Measurements from ENCODE around the gene C2orf42.
"Not testable (repeated sequence)": the region's sequence is repeated elsewhere in the genome, so short reads cannot be mapped to it uniquely, and the experiment has no call there.

The C2orf42 gene

DNA sequence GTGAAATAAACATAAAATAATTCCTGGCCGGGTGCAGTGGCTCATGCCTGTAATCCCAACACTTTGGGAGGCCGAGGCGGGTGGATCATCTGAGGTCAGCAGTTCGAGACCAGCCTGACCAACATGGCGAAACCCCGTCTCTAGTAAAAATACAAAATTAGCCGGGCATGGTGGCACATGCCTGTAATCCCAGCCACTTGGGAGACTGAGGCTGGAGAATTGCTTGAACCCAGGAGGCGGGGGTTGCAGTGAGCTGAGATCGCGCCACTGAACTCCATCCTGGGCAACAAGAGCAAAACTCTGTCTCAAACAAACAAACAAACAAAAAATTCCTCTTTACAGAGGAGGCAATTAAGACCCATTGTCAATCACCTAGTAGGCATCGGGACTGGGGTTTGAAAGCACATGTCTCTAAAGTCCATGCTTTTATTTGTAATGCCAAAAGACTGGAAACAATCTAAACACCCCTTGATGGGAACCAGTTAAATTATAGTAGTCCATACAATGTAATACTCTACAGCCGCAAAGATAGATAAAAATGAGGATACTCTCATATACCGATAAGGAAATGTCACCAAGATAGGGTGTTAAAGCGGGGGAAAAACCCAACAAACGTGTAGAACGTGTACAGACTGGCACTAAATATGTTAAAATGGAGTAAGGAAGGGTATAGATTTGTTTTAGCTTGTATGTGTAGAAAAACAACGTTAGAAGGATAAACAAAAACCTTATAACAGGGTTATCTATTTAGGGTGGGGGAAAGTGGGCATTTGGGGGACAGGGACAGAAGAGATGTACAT lies 59.3 kb downstream of the C2orf42 start:
- not testable (repeated sequence) for DNase-seq (ENCODE audit: low spot score)

DNA sequence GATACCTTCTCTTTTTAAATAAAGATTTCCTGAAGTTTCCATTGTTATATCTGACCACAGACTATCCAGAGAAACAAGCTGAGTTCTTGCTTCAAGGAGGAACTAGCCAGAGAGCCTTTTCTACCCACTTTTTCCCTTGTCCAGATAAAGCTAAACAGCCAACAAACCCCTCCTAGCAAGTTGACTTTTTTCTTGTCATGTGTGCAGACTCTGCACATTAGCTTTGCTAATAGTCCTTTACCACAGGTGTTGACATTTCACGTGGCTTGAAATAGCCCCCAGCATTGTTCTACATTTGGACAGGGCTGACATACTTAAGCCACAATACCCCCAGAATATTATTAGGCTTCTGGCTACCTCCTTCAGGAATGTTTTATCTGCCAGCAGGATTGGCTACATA lies 62.8 kb downstream of the C2orf42 start:
- DNase-seq (ENCODE audit: low spot score), result no peak

DNA sequence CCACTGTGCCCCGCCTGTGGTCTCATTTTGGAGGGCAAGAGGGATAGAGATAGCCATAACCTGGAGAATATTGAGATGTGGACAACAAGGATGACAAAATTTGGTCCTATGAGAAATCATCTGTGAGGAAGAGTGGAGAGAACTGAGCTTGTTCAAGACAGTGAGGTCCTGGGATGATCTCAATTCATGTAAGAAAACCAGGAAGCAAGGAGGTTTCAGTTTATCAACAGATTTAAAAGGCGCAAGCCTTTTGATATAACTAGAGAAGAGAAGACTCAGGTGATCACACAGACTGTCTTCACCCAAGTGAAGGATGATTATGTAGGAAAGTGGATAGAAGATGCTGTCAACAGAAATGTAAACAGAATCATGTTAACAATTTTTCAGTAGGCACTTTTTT lies 64.4 kb downstream of the C2orf42 start:
- DNase-seq (ENCODE audit: low spot score), result no peak

DNA sequence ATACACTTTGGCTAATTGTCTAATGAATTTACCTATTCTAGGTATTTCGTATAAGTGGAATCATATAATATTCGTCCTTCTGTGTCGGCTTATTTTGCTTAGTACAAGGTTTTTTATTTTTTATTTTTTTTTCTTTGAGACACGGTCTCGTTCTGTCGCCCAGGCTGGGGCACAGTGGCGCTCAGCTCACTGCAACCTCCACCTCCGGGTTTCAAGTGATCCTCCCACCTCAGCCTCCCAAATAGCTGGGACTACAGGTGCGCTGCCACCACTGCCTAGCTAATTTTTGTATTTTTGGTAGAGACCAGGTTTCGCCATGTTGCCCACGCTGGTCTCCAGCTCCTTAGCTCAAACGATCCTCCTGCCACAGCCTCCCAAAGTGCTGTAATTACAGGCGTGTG lies 65.3 kb downstream of the C2orf42 start:
- DNase-seq (ENCODE audit: low spot score), result no peak

DNA sequence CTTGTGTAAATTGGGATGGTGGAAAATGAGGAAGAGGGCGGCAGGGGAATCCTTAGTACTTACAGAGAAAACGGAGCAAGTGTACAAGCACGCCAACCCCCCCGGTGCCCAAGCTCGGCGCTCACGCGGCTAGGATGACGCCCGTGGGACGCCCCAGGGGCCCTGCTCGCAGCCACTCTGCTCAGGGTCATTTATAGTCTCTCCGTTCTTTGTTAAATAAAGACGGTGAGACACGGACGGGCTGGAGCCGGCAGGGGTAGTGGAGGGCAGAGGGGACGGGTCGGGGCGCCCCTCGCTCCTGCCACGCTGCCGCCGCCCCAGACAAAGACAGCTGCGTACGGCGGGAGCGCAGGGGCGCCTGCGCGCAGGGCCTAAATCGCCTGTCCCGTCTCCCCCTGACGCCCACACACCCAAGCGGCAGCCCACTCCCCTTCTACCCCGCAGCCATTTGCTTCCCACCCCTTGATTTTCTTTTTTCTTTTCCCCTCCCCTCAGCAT lies 65.8 kb downstream of the C2orf42 start:
- peak; percentile 55 for DNase-seq (ENCODE audit: low spot score)

DNA sequence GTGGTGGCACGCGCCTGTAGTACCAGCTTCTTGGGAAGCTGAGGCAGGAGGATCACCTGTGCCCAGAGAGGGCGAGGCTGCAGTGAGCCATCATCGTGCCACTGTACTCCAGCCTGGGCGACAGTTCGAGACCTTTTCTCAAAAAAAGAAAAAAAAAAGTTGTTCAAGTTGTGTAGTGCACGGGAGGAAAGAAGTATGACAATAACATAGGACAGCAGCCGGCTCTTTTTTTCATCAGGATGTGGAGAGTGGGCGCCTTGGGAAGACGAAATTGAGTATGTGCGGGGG lies 67.0 kb downstream of the C2orf42 start:
- no peak for DNase-seq (ENCODE audit: low spot score)

DNA sequence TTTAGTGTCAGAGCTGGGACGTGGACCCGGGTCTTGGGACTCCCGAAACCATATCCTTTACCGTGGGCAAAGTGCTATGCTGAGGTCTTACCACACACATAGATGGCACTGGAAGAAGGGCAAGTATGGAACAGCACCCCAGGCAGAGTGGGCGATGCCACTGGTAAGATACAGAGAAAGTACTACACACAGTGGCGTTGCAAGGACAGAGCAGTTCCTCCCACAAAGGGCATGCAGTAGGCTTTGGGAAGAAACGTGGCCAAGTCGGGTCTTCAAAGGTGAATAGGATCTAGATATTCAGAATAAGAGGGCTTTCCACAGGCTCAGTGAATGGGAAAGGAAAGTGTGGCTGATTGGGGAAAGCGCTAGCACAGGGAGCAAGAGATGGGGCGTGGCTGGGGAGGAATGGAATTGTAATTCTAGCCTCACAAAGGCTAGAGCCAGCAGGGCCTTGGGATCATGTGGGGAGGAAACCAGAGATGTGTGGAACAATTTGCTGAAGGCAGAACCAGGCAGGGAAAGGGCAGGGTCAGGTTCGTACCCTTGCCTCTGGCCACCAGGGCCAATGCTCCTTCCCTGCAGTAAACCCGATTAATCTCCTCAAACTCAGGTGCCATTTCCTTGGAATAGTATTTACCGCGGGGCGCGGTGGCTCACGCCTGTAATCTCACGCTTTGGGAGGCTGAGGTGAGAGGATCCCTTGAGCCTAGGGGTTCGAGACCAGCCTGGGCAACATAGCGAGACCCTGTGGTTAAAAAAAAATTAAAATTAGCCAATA lies 67.6 kb downstream of the C2orf42 start:
- DNase-seq (ENCODE audit: low spot score), result no peak

DNA sequence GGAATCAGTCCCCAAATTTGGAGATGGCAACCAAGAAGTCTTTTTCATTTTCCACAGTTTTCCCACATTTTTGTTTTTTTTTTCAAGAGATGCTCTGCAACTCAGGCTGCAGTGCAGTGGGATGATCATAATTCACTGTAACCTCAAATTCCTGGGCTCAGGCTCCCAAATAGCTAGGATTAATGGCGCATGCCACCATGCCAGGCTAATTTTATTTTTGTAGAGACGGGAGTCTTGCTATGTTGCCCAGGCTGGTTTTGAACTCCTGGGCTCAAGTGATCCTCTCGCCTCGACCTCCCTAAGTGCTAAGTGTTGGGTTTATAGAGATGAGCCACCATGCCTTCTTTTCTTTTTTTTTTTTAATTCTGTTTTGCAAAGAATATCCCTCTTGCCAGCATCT lies 68.3 kb downstream of the C2orf42 start:
- DNase-seq (ENCODE audit: low spot score), result no peak

DNA sequence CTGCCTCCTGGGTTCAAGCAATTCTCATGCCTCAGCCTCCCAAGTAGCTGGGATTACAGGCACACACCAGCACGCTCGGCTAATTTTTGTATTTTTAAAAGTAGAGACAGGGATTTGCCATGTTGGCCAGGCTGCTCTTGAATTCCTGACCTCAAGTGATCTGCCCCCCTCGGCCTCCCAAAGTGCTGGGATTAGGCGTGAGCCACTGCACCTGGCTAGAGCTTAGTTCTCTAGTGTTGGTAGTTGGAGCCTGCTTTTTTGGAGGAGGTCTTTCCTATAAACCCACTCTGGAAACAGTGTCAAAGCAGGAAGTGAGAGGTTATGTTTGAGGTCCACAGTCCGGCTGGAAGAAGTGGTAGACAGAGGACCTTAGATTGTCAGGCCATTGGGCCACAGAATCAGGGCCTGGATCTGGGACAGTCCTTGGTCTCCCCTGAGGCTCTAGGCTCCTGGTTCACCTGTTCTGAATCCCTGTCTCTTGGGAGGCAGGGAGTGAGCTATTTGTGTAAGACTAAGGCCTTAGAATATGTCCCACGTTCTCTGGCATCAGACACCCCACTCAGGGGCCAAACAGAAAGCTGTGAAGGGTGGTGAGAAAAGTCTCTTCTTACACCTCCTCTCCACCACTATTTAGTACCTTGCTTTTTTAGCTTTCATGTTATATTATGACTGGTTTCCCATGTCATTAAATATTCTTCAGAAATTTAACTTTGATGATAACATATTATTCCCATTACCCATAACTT lies 69.0 kb downstream of the C2orf42 start:
- DNase-seq (ENCODE audit: low spot score), result no peak

DNA sequence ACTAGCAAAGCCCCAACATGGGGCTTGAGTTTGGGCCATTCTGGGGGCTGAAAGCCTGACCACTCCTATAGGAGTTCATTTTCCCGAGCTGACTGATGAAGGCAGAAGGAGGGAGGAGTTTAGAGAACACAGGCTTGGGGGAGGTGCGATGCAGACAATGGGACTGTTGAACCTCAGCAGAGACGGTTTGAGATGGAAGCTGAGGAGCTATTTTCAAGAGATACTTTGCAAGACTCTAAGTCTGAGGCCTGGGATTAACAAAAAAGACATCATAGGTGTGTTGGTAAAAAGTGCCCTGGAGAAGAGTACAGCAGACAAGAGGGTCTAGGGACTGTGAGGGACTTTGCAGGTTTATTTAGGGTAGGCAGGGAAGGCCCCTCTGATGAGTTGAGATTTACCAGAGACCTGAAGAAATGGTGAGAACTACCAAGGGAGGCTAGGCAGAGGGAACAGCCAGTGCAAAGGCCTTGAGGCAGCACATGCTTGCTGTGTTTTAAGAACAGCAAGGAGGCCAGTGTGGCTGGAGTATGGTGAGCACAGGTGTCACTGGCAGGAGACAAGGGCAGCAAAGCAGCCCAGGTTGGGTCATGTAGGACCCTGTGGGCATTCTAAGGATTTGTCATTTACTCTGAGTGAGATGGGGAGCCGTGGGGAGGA lies 71.9 kb downstream of the C2orf42 start:
- DNase-seq (ENCODE audit: low spot score), result no peak

DNA sequence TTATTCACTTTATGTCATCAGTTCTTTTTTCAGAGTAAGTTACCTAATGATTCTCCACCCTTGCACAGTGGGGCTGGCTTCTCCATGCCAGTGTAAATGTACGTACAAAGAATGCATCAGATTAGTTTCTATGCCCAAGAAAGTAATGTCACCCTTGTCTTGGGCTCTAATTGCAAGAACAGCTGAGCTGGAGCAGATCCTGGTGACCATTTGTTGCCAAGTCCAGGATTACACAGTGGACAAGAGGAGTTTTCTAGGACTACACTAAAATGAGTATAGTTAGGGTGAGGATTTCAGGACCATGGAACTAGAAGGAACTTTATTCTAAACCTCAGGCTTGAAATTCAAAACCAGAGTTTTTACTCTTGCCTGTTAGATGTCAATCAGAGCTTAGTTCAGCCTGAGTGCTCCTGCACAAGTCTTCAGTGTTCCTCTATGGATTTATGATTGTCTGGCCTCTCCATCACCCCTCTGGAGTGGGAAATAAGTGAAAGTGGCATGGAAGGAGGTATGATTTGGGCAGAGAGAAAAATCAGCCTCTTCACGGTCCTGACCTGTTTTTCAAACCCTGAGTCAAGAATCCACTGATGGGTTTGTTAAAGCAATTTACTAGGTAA lies 73.8 kb downstream of the C2orf42 start:
- DNase-seq (ENCODE audit: low spot score), result no peak

DNA sequence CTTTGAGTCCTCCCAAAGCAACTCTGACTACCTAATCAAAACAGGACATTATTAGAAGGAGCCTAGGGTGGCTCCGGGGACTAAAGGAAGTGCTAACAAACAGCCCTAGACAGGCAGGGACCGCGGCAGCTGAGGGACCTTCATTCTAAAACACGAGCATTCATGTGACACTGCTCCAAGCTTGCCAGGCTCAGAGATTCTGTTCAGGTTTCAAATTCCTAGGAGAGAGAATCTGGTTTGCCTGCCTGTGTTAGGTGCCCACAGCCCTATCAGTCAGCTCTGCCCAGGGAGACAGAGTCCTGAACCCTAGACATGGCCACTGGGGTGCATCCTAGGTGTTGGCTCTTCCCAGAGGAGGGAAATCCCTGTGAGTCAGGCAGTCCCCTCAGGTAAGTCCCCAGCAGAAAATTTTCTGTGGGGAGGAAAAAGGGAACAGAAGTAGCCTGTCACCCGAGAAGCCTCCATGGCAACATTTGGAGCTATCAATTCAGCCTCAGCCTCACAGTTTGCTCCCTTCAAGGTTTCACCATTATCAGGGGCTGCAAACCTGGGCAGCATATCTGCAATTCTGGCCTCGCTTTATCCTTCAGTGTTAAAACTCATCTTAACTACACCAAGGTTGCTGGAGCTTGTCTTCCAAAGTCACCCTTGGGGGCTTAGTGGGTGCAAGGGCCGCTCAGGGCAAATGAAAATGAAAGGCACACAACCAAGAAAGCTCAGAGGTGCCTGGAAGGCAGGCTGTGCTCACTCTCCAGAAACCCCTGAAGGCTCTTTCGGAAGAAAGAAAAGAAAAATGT lies 75.0 kb downstream of the C2orf42 start:
- no peak for DNase-seq (ENCODE audit: low spot score)

DNA sequence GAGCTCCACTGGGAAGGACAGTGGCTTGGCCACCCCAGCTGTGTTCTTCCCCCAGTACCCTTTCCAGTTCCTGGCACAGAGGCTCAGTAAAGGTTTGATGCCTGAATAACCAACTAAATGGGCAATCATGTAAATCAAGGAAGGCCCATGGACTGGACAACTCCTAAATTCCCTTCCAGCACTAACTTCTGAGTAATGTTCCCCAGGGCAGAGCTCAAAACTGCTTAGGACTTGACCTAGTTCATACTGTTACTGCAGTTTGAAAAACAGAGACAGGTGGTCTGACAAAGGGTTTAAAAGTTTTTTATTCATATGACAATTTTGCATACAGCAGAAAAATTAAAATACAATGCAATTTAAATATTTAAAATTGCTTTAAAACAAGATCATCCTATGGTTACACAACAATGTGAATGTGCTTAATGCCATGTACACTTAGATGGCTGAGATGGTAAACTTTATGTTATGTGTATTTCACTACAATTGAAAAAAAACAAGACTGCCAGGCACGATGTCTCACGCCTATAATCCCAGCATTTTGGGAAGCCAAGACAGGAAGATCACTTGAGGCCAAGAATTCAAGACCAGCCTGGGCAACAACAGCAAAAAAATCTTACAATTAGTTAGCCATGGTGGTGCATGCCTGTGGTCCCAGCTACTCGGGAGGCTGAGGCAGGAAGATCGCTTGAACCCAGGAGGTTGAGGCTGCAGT lies 77.3 kb downstream of the C2orf42 start:
- no peak for DNase-seq (ENCODE audit: low spot score)

DNA sequence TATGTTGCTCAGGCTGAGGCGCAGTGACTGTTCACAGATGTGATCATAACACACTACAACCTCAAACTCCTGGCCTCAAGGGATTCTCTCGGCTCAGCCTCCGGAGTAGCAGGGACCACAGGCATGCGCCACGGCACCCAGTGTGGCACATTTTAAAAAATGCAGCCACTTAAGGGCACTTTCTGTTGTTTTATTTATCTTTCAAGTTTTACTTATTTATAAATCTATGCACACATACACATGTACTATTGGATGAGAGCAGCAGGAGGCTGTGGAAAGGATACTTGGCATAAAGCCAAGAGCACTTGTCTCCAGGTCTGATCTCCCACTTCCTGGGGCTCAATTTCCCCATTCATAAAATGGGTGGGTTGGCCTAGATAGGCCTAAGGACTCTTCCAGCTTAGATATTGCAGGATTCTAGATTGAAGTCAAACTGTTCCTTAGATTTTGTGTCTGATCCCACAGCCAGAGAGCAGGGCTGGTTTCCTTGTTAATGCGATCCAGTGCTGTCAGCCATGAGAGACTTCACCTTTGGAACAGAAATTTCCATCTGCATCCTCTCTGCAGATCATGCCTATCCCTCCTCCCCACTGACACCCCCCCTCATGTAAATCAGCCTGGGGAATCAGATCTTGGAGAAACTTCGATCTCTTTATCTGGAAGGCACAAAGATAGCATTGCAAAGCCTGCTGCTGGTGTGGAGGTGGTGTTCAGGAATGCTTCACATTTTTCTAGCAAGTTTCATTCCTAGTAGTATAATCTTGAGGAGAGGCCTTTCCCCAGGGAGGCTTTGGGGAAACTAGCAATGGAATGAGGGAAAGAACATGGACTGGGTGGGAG lies 78.8 kb downstream of the C2orf42 start:
- DNase-seq (ENCODE audit: low spot score), result no peak

DNA sequence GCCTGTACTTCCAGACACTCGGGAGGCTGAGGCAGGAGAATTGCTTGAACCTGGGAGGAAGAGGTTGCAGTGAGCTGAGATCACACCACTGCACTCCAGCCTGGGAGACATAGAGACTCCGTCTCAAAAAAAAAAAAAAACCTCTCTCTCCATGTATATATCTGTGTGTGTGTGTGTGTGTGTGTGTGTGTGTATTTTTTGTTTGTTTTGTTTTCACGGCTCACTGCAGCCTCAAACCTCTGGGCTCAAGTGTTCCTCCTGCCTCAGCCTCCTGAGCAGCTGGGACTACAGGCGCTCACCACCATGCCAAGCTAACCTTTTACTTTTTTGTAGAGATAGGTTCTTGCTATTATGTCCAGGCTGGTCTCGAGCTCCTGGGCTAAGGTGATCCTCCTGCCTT lies 80.4 kb downstream of the C2orf42 start:
- DNase-seq (ENCODE audit: low spot score), result not testable (repeated sequence)

DNA sequence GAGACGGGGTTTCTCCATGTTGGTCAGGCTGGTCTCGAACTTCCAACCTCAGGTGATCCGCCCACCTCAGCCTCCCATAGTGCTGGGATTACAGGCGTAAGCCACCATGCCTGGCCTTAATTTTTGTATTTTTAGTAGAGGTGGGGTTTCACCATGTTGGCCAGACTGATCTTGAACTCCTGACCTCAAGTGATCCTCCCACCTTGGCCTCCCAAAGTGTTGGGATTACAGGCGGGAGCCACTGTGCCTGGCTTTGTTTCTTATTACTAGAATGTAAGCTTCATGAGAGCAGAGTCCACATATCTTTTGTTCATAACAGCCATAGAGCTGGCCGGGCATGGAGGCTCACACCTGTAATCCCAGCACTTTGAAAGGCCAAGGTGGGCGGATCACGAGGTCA lies 84.7 kb downstream of the C2orf42 start:
- not testable (repeated sequence) for DNase-seq (ENCODE audit: low spot score)

DNA sequence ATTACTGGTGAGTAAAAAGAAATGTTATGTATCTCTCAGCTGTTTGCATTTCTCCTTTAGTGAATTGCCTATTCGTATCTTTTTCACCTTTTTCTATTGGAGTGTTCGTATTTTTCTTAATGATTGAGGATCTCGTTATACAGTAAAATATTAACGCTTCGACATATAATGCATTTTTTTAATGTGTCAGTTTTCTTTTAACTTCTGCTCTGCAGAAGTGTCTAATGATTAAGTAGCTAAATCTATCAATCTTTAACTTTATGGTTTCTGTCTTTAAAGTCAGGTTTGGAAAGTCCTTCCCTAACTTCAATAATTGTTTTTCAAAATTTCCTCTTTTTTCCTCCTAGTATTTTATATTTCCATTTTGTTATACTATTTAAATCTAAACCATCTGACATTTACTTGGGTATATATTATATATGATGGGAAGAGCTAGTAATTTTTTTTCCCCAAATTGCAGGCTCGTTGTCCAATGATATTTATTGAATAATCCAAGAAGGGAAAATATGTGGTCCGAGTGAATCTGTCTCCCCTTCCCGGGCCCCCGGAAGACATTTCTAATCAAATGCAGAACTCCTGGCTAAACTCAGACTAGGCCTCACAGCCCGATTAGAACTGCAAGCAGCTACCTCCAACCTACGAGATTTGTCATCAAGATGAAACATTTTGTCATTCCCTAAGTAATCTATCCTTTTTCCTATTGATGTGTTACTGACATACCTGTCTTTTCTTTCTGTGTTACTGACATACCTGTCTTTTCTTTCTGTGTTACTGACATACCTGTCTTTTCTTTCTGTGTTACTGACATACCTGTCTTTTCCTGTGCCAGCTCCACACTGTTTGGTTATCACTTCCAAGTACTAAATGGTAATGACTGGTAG lies 86.3 kb downstream of the C2orf42 start:
- DNase-seq (ENCODE audit: low spot score), result no peak

DNA sequence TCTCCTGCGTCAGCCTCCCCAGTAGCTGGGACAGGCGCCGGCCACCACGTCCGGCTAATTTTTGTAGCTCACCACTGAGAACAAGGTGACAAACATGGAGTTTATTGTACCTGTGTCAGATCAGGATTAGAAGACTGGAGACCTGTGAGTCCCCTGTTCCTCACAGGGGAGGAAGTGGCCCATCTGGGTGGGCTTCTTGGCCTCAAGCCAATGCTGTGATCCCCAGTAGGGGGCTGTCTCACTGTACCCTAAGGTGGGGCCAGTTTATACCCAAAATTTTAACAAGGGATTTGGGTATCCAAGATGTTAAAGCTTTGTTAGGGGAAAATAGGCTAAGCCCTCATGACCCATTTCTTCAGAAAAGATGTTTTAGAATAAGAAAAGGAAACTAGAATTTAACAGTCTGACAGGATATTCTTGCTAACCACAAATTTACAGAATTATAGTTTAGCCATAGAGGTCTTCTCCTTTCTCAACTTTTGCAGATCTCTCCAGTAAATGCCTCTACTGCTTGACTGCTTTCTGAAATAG lies 87.2 kb downstream of the C2orf42 start:
- DNase-seq (ENCODE audit: low spot score), result no peak
